ENCODE measurements around the gene MTRFR.

Gene MTRFR

GRCh38 chr12:123270214-123271000, 37.2 kb downstream of the MTRFR start:
- DNase-seq (ENCODE audit: low read depth in 3 of 3) = no peak

DNA sequence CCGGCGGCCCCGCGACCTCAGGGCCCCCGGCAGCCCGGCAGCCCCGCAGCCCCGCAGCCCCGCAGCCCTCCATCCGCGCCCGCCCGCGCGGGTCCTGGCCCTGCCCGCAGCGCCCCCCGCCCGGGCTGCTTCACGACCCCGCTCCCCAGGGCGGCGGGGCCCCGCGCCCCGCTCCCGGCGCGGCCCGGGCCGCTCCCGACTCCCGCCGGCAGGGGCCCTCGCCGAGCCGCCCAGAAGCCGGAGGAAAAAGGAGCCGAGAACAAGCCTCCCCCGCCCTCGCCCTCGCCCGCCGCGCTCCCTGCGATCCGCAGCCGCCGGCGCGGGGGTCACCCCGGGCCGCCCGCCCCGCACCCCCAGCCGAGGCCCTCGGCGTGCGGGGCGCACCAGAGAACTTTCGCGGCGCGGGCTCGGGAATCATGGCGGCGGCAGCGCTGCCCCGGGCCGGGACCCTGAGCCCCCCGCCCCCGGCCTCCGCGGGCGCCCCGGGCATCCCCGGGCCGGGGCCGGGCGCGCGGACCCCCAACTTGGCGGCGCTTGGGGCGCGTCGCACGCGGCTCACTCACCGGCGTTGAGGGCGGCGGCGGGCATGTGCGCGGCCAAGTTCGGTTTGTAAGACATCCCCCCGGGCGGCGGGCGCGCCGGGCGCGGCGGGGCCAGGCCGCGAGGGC, 37.9 kb downstream of the MTRFR start:
- peak; percentile 54 to 74 (median 64) for DNase-seq (ENCODE audit: low read depth in 3 of 3)

GRCh38 chr12:123273166-123273565, 39.9 kb downstream of the MTRFR start:
- DNase-seq (ENCODE audit: low read depth in 3 of 3) = no peak

GRCh38 chr12:123278101-123278627, 44.9 kb downstream of the MTRFR start:
- DNase-seq (ENCODE audit: low read depth in 3 of 3) = no peak

DNA sequence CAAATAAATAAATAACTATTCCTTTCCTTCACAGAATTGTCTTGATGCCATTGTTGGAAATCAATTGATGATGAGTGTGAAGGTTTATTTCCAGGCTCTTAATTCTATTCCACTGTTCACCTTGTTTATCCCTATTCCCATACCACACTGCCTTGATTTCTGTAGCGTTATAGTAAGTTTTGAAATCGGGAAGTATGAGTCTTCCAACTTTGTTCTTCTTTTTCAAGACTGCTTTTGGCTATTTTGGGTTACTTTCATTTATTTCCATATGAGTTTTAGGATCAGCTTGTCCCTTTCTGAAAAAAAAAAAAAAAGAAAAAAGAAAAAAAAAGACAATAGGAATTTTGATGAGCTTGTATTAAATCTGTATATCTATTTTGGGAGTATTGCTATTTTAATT, 47.7 kb downstream of the MTRFR start:
- no peak for DNase-seq (ENCODE audit: low read depth in 3 of 3)

GRCh38 chr12:123282111-123282510, 48.9 kb downstream of the MTRFR start:
- DNase-seq (ENCODE audit: low read depth in 3 of 3) = no peak

DNA sequence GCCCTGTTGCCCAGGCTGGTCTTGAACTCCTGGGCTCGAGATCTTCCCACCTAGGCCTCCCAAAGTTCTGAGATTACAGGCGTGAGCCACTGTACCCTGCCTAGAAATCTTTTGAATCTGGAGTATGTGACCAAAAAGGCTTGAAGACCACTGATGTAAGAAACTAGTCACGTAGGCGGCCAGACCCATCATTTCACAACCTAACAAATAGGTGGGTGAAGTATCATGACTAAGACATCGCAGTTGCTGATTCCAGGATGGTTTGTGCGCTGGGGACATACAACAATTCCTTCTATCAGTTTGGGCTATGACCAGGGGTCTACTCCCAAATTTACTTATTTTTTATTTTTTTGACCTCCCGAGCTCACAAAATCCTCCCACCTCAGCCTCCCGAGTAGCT, 50.2 kb downstream of the MTRFR start:
- no peak for DNase-seq (ENCODE audit: low read depth in 3 of 3)

DNA sequence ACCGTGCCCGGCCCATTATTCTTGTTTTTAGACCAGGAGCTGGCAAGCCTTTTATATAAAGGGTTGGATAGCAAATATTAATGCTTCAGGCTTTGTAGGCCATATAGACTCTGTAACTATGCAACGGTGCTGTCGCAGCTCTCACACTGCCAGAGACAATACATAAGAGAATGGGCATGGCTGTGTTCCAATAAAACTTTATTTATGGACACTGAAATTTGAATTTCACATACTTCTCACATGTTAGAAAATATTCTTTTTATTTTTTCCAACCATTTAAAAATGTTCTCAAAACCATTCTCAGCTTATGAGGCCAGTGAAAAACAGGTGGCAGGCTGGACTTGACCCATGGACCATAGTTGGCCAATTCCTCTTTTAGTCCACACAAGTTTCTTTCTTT, 51.4 kb downstream of the MTRFR start:
- no peak for DNase-seq (ENCODE audit: low read depth in 3 of 3)

GRCh38 chr12:123286652-123287373, 53.6 kb downstream of the MTRFR start:
- DNase-seq (ENCODE audit: low read depth in 3 of 3) = no peak

GRCh38 chr12:123288751-123289346, 55.6 kb downstream of the MTRFR start:
- no peak for DNase-seq (ENCODE audit: low read depth in 3 of 3)

DNA sequence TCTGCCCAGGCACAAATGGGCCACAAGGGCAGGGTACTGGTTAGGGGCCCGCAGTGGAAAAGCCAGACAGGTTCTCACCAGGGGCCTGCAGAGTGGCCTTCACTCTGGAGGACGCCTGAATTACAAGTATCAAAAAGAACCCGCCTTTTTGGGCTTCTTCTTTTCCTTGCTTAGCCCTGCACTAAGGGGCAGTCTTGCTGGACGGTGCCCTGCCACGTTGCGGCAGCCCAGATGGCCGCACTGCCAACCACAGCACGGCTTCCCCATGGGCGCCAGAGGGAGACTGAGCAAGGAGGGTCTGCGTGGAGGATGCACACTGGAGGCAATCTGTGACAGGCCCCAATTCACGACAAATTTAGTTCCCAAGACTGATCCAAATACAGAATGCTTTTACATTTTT, 56.7 kb downstream of the MTRFR start:
- no peak for DNase-seq (ENCODE audit: low read depth in 3 of 3)

DNA sequence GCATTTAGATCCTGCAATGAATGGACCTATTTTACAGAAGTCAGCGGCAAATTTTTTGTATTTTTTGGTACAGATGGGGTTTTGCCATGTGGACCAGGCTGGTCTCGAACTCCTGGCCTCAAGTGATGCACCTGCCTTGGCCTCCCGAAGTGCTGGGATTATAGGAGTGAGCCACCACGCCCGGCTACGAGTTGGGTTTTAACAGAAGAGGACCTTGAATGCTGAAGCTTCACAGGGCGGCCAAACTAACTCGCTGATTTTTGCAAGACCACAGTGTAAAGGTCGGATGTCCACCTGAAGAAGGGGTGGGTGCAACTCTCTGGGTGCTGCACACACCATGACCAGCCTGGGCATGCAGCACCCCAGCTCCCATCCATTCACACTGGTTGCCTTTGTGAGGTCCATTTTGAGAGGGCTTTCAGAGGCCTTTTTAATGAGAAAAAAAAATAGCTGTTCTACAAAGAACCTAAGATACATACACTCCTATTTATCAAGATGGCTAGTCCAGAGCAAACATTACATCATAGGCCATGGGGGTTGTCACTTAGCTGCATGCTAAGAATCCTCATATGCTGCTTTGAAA, 60.0 kb downstream of the MTRFR start:
- DNase-seq (ENCODE audit: low read depth in 3 of 3) = no peak

DNA sequence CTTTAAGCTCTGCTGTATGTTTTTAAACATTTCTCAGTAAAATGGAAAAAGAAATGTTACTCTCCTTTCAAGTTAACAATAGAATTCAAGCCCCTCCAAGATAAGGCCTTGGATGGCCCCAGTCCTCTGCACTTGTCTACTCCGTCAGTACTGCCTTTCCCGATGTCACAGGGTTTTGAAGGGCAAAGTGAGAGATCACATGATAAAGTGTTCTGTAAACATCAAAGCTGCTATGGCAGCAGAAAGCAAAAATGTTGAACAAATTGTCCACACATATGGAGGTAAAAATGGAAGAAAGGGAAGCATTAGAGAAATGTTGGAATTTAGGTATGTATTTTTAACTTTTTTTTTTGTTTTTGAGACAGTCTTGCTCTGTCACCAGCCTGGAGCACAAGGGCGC, 71.9 kb downstream of the MTRFR start:
- no peak for DNase-seq (ENCODE audit: low read depth in 3 of 3)

DNA sequence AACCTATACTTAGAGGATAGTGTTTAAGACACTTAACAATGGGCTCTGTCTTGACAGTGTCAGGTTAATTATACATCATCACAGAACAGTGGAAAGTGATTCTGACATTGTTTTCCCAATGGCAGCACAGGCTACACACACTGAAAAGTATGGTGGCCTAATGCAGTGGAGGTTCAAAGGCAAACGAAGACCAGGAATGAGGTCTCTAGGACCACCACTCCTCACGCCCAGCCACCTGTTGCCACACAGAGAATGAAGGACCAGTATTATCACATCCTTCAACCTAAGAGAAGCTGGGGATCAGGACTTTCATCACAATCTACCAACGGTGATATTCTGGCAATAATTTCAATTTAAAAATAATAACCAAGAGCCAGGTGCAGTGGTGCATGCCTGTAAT, 73.0 kb downstream of the MTRFR start:
- no peak for DNase-seq (ENCODE audit: low read depth in 3 of 3)

All from stimulated activated CD4-positive, alpha-beta T cell treated with anti-CD3 and anti-CD28 coated beads, TNF-alpha, amount 100 ng/mL, for 24 hours (primary cell).